Hepatocyte (in vitro differentiated cells): Measurements from ENCODE around the gene GAS2. TPM values are rescaled to one million over a fixed set of nuclear protein-coding genes. Genes with fewer than 3 reads are reported as not detected.
"Not testable (repeated sequence)": the region's sequence is repeated elsewhere in the genome, so short reads cannot be mapped to it uniquely, and the experiment has no call there.

Source experiments
- DNase-seq: peaks from one replicate; pipeline ENCODE4 v3.0.0-alpha.2; 2016; ENCODE audit warnings: low spot score
- H2AFZ ChIP-seq: fragments of 200-600 bp; sonication (generic); 2 replicates; pipeline ENCODE4 v1.6.0; 2016; ENCODE audit warnings: antibody characterized with exemption, mild to moderate bottlenecking
- H3K27ac ChIP-seq: fragments of 200-600 bp; sonication (generic); 2 replicates; pipeline ENCODE4 v1.5.1; 2016; ENCODE audit warnings: mild to moderate bottlenecking
- H3K27me3 ChIP-seq: fragments of 200-600 bp; sonication (generic); 2 replicates; pipeline ENCODE4 v1.6.1; 2016
- H3K36me3 ChIP-seq: fragments of 200-600 bp; sonication (generic); replicated peaks from 2 replicates; pipeline ENCODE4 v1.5.1; 2016; ENCODE audit warnings: low read depth; ENCODE audit not compliant: insufficient read depth
- H3K4me1 ChIP-seq: fragments of 200-600 bp; sonication (generic); 2 replicates; pipeline ENCODE4 v1.5.1; 2016; ENCODE audit warnings: mild to moderate bottlenecking, moderate library complexity; ENCODE audit not compliant: insufficient read depth
- H3K4me2 ChIP-seq: fragments of 200-600 bp; sonication (generic); 2 replicates; pipeline ENCODE4 v1.6.0; 2016
- H3K4me3 ChIP-seq: fragments of 200-600 bp; sonication (generic); 2 replicates; pipeline ENCODE4 v1.5.1; 2016; ENCODE audit warnings: mild to moderate bottlenecking
- H3K79me2 ChIP-seq: fragments of 200-600 bp; sonication (generic); 2 replicates; pipeline ENCODE4 v1.6.0; 2017; ENCODE audit warnings: mild to moderate bottlenecking
- H3K9me2 ChIP-seq: fragments of 200-600 bp; sonication (generic); replicated peaks from 2 replicates; pipeline ENCODE4 v1.6.0; 2017; ENCODE audit warnings: mild to moderate bottlenecking; ENCODE audit not compliant: insufficient read depth
- H3K9me3 ChIP-seq: fragments of 200-600 bp; sonication (generic); 2 replicates; pipeline ENCODE4 v1.5.1; 2016; ENCODE audit warnings: low read depth, mild to moderate bottlenecking
- H4K20me1 ChIP-seq: fragments of 200-600 bp; sonication (generic); 2 replicates; pipeline ENCODE4 v1.6.0; 2016; ENCODE audit warnings: mild to moderate bottlenecking; ENCODE audit not compliant: insufficient read depth, poor library complexity, severe bottlenecking
- CTCF ChIP-seq: fragments of 200-600 bp; sonication (generic); IDR thresholded peaks from 2 replicates; pipeline ENCODE4 v1.5.1; 2016; ENCODE audit warnings: antibody characterized with exemption, mild to moderate bottlenecking; ENCODE audit not compliant: poor library complexity
- EZH2 ChIP-seq: fragments of 200-600 bp; sonication (generic); IDR thresholded peaks from 2 replicates; pipeline ENCODE4 v1.6.1; 2016; ENCODE audit warnings: antibody characterized with exemption, mild to moderate bottlenecking, borderline replicate concordance
- EZH2phosphoT487 ChIP-seq: fragments of 200-600 bp; sonication (generic); IDR thresholded peaks from one replicate; pipeline ENCODE4 v1.6.1; 2018; ENCODE audit warnings: antibody characterized with exemption, mild to moderate bottlenecking, low read depth, moderate library complexity; ENCODE audit not compliant: unreplicated experiment, severe bottlenecking
- WGBS: methylation state at CpG from one replicate; pipeline ENCODE4 v1.1.6; 2016; ENCODE audit warnings: low lambda C conversion rate; ENCODE audit errors: missing lambda C conversion rate; 5-methylcytosine and 5-hydroxymethylcytosine counted together
- polyA plus RNA-seq: library from polyadenylated mRNA; unstranded; fragments of >200 nt; fragmentation: Nextera tagmentation; extraction: Ambion mirVana; gene quantifications from 2 replicates; pipeline ENCODE4 v1.2.1, GENCODE V29; 2016
- total RNA-seq: library from RNA; depleted of rRNA; stranded (reverse); fragments of >200 nt; gene quantifications from 2 replicates; pipeline ENCODE4 v1.2.3, GENCODE V29; 2014

The GAS2 gene
- total and polyA plus RNA-seq, 2 experiments from 2014 or later = 13.3 to 37.0 TPM

DNA sequence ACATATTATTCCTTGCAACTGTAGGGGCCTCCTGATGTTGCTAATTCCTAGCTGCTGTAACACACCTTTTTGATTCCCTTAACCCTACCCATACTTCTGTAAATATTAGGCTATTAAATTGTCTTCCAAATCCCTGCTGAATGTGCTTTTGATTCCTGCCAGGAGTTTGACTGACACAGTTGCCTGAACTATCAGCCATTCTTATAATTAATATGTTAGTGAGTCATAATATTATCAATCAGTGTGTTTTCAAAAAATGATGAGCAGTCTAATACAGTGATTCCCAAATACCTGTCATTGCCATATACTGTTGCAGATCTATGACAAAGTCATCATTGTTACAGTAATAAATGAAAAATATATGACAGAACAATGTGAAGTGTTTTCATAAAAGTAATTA is 24.9 kb upstream of the GAS2 start:
- Histone ChIP-seq H3K9me3 (no peaks in the 10 kb centered on the region), H3K4me3 (no peak overlapping the region), H3K79me2 (no peaks in the 10 kb centered on the region), H3K27me3 (no peaks in the 10 kb centered on the region), H3K4me1 (no peaks in the 10 kb centered on the region), H4K20me1 (no peaks in the 10 kb centered on the region), H2AFZ (no peak overlapping the region), H3K27ac (no peak overlapping the region), H3K4me2 (no peak overlapping the region), H3K36me3 (no peaks in the 10 kb centered on the region), H3K9me2 (no peaks in the 10 kb centered on the region)
- DNase-seq = no peak
- TF ChIP-seq EZH2phosphoT487 (no peak), EZH2 (no peak), CTCF (no peak)

DNA sequence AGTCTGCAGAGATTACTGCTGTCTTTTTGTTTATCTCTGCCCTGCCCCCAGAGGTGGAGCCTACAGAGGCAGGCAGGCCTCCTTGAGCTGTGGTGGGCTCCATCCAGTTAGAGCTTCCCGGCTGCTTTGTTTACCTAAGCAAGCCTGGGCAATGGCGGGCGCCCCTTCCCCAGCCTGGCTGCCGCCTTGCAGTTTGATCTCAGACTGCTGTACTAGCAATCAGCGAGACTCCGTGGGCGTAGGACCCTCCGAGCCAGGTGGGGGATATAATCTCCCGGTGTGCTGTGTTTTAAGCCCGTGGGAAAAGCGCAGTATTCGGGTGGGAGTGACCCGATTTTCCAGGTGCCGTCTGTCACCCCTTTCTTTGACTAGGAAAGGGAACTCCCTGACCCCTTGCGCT is 14.1 kb upstream of the GAS2 start:
- not testable (repeated sequence) for H3K27me3 ChIP-seq, H2AFZ ChIP-seq, H3K36me3 ChIP-seq, H3K4me1 ChIP-seq, H3K79me2 ChIP-seq, H4K20me1 ChIP-seq, DNase-seq, H3K9me3 ChIP-seq, H3K4me2 ChIP-seq, H3K4me3 ChIP-seq, H3K9me2 ChIP-seq, H3K27ac ChIP-seq
- WGBS = 73% methylated on average over 15 of the region's 15 CpGs

- Histone ChIP-seq H3K79me2 (no peaks in the 10 kb centered on the region), H4K20me1 (no peaks in the 10 kb centered on the region), H3K9me2 (no peaks in the 10 kb centered on the region), H3K27me3 (no peaks in the 10 kb centered on the region), H3K4me1 (no peaks in the 10 kb centered on the region), H3K27ac (peak overlapping the region; percentile 8), H3K4me2 (no peak overlapping the region), H3K36me3 (no peaks in the 10 kb centered on the region), H3K4me3 (no peak overlapping the region), H3K9me3 (no peaks in the 10 kb centered on the region), H2AFZ (no peak overlapping the region)
- no peak for DNase-seq
- TF ChIP-seq CTCF (no peak), EZH2phosphoT487 (no peak), EZH2 (no peak)
Observed at GRCh38 chr11:22656130-22656529, 10.3 kb upstream of the GAS2 start.

- Histone ChIP-seq H3K27ac (peak overlapping the region; percentile 8), H3K27me3 (no peaks in the 10 kb centered on the region), H3K4me1 (no peaks in the 10 kb centered on the region), H3K4me3 (no peak overlapping the region), H3K4me2 (no peak overlapping the region), H3K9me3 (no peaks in the 10 kb centered on the region), H2AFZ (no peak overlapping the region), H3K9me2 (no peaks in the 10 kb centered on the region), H3K36me3 (no peaks in the 10 kb centered on the region), H4K20me1 (no peaks in the 10 kb centered on the region), H3K79me2 (no peaks in the 10 kb centered on the region)
- 63% methylated on average over 1 of the region's 1 CpG for WGBS
- DNase-seq = no peak
- no peak for TF ChIP-seq CTCF
Observed at GRCh38 chr11:22657101-22657694, 9.2 kb upstream of the GAS2 start.
